GM12878 (cell line): ENCODE data around the gene FUS. TPM values are rescaled to one million over a fixed set of nuclear protein-coding genes. Genes with fewer than 3 reads are reported as not detected.

Experiments used
- ATF2 ChIP-seq: IDR thresholded peaks from 2 replicates; pipeline ENCODE4 v1.6.1; 2012; ENCODE audit warnings: low read length, inconsistent platforms
- CBFB ChIP-seq: IDR thresholded peaks from 2 replicates; pipeline ENCODE4 v1.6.1; 2016; ENCODE audit warnings: antibody characterized with exemption, low read depth
- CHD4 ChIP-seq: fragments of 200-600 bp; sonication (generic); IDR thresholded peaks from 2 replicates; pipeline ENCODE4 v1.6.1; 2016; ENCODE audit warnings: mild to moderate bottlenecking
- ETV6 ChIP-seq, 2 experiments: fragments of 450-650 bp in 1 of 2; IDR thresholded peaks in 1 of 2; conservative IDR thresholded peaks in 1 of 2; 2 replicates each; pipeline ENCODE4 v1.6.1; 2014; ENCODE audit warnings: antibody characterized with exemption in 1 of 2, borderline replicate concordance in 1 of 2, low read depth in 1 of 2, mild to moderate bottlenecking in 1 of 2, moderate library complexity in 1 of 2
- EZH2 ChIP-seq: IDR thresholded peaks from 2 replicates; pipeline ENCODE4 v1.6.1; 2012; ENCODE audit warnings: low read depth, mild to moderate bottlenecking, control low read depth, inconsistent platforms, low read length, borderline replicate concordance; ENCODE audit not compliant: control insufficient read depth
- FOS ChIP-seq: IDR thresholded peaks from 3 replicates; pipeline ENCODE4 v1.6.1; 2011; ENCODE audit warnings: borderline replicate concordance; ENCODE audit not compliant: insufficient read length; ENCODE audit errors: extremely low read depth
- IRF3 ChIP-seq: fragments of 450-650 bp; IDR thresholded peaks from 2 replicates; pipeline ENCODE4 v1.6.1; 2014; ENCODE audit warnings: mild to moderate bottlenecking
- IRF4 ChIP-seq: IDR thresholded peaks from 2 replicates; pipeline ENCODE4 v1.6.1; 2011; ENCODE audit warnings: low read depth, low read length
- MLLT1 ChIP-seq: fragments of 450-650 bp; IDR thresholded peaks from 2 replicates; pipeline ENCODE4 v1.6.1; 2016; ENCODE audit warnings: mild to moderate bottlenecking
- POLR2AphosphoS2 ChIP-seq: IDR thresholded peaks from 2 replicates; pipeline ENCODE4 v1.6.1; 2011; ENCODE audit warnings: low read depth, mild to moderate bottlenecking, low read length, improper control_type of control experiment, moderate library complexity
- RELB ChIP-seq: fragments of 450-650 bp; IDR thresholded peaks from 2 replicates; pipeline ENCODE4 v1.6.1; 2017; ENCODE audit warnings: low read depth, mild to moderate bottlenecking, moderate library complexity
- SPI1 ChIP-seq: IDR thresholded peaks from 2 replicates; pipeline ENCODE4 v1.6.1; 2011; ENCODE audit warnings: low read depth, mild to moderate bottlenecking, low read length, moderate library complexity, borderline replicate concordance; ENCODE audit not compliant: insufficient read depth
- SREBF2 ChIP-seq: IDR thresholded peaks from 2 replicates; pipeline ENCODE4 v1.6.1; 2012; ENCODE audit warnings: mild to moderate bottlenecking, low read length
- TARDBP ChIP-seq: IDR thresholded peaks from 2 replicates; pipeline ENCODE4 v1.6.1; 2016; ENCODE audit warnings: borderline replicate concordance
- YY1 ChIP-seq: IDR thresholded peaks from 2 replicates; pipeline ENCODE4 v1.6.1; 2011; ENCODE audit warnings: low read depth, mild to moderate bottlenecking, low read length
- ZBED1 ChIP-seq: IDR thresholded peaks from 2 replicates; pipeline ENCODE4 v1.6.1; 2016; ENCODE audit warnings: borderline replicate concordance
- ZNF687 ChIP-seq: fragments of 450-650 bp; IDR thresholded peaks from 2 replicates; pipeline ENCODE4 v1.6.1; 2017; ENCODE audit warnings: mild to moderate bottlenecking, moderate library complexity
- polyA plus RNA-seq, 11 experiments: library from polyadenylated mRNA; depleted of rRNA in 4 of 11; unstranded in 6 of 11; stranded (reverse) in 5 of 11; fragments of >200 nt; fragmentation: Nextera tagmentation in 4 of 11; fragmentation: Illumina TruSeq in 1 of 11; extraction: Ambion mirVana in 4 of 11; extraction: Trizol in 1 of 11; gene quantifications; 1 replicate in 1 of 11; 2 replicates in 10 of 11; pipeline versions ENCODE4 v1.2.1 to v1.2.3, GENCODE V29; 2011 to 2016; ENCODE audit warnings: inconsistent platforms in 2 of 11, missing spikeins in 2 of 11, low read depth in 1 of 11
- total RNA-seq, 4 experiments: library from RNA; depleted of rRNA in 3 of 4; stranded (reverse); fragments of >200 nt in 3 of 4; fragmentation: Illumina TruSeq in 1 of 4; extraction: Trizol in 1 of 4; gene quantifications; 2 replicates each; pipeline versions ENCODE4 v1.2.1 to v1.2.3, GENCODE V29; 2013 to 2021

The FUS gene
- total and polyA plus RNA-seq, 10 of the 15 experiments (the other 5 are each of a cell fraction or from before 2014, with no cell fraction given) = 46.8 to 521 (median 347) TPM

GRCh38 chr16:31142109-31143010, 37.6 kb upstream of the FUS start (continued):
- no peak for TF ChIP-seq MLLT1
- no peak for TF ChIP-seq POLR2AphosphoS2
- TF ChIP-seq TARDBP = no peak
- no peak for TF ChIP-seq SREBF2
- no peak for TF ChIP-seq EZH2
- TF ChIP-seq ATF2 = no peak
- peak; percentile 25; the same call in 1 of the 2 replicates for TF ChIP-seq CBFB
- TF ChIP-seq YY1 = peak; percentile 67
- TF ChIP-seq IRF4 = no peak; the same call in 1 of the 2 replicates
- TF ChIP-seq RELB = peak; percentile 11; the same call in 1 of the 2 replicates
- no peak for TF ChIP-seq FOS
- TF ChIP-seq ZBED1 = no peak
- TF ChIP-seq SPI1 = peak; percentile 56; the same call in 1 of the 2 replicates
- TF ChIP-seq ETV6 (conservative IDR thresholded peaks at IDR 0.05 in 1 of 2, IDR thresholded peaks at IDR 0.05 in 1 of 2; ENCODE audit: borderline replicate concordance in 1 of 2, low read depth in 1 of 2) = no peak
- no peak for TF ChIP-seq IRF3
- TF ChIP-seq ZNF687 = peak; percentile 88
- no peak for TF ChIP-seq CHD4
